Activated CD8-positive, alpha-beta memory T cell treated with anti-CD3 and anti-CD28 coated beads, Interleukin-2, amount 50 U/mL, for 48 hours (primary cell): ENCODE results near the gene ADAM17.

Experiments used
- DNase-seq: peaks from one replicate; pipeline ENCODE4 v3.0.0-alpha.2; 2020

The ADAM17 gene

DNA sequence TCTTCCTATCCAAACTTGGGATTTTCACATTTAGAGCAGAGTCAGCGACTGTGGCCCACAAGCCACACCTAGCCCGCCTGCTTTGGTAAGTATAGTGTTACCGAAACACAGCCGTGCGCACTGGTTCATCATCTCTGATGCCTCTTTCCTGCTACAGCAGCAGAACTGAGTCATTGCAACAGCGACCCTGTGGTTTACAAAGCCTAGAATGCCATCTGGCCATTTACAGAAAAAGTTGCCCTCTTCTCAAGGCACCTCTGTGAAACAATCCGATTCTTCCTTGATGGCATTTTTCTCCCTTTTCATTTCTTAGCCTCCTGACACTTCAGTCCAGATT, 92.0 kb downstream of the ADAM17 start:
- no peak for DNase-seq

DNA sequence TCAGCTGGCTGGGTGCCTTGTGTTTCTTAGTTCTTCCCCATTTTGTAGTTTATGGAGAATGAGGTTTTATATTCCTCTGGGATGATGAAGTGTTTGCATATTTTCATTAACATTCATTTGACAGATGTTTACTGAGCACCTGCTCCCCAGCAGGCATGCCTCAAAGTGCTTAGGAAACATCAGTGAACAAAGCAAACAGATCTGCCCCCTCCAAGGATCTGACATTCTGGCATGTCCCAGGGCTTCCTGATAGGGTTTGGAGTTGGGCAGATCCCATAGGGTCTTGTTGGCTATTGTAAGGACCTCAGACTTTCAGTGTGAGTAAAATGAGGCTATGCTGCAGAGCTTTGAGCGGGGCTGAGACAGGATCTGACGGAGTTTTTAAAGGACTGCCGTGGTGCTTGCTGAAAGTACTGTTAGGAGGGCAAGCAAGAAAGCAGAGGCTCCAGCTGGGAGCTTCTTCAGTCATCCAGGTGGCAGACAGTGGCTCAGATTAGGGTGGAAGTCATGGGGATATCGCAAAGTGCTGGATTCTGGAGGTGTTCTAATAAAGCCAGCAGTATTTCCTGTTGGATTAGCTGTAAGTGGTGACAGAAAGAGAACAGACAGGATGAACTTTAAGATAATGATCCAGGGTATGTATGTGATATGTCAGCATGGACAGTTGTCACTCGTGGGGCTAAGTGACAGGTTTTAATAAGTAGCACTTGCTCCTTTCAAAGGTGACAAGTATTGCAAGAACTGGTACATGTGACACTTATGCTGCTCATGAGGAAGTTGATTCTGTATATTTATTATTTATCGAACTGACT, 92.5 kb downstream of the ADAM17 start:
- DNase-seq = no peak

DNA sequence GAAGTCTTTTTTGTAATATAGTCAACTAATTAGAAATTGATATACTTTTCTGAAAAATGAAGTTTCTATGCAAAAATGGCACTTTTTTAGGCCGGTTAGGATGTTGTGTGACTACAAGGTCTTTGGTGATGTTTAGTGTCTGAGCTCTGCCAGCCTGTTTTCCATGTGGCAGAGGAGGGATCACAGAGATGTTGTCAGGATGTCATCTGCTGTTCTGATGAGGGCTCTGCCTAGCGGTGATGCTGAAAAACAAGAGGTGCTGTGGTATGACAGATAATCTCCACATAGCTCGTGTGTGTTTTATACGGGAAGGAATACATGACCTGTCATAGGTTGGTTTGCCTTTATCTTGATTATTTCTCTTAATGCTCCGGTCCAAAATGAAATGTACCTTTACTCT, 93.3 kb downstream of the ADAM17 start:
- no peak for DNase-seq

DNA sequence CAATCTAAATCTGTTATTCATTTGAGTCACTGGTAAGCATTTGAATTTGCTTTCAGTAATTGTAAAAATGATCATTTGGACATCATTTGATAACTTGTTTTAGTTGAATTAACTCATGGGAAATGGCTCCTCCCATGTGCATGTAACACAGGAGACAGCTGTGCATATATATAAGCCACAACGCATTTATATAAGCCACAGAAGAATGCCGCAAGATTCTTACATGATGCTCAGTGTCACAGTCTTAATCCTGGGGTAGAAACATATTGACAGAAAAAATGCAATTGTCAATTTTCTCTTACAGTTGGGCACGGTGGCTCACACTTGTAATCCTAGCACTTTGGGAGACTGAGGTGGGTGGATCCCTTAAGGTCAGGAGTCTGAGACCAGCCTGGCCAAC, 94.6 kb downstream of the ADAM17 start:
- DNase-seq = no peak

DNA sequence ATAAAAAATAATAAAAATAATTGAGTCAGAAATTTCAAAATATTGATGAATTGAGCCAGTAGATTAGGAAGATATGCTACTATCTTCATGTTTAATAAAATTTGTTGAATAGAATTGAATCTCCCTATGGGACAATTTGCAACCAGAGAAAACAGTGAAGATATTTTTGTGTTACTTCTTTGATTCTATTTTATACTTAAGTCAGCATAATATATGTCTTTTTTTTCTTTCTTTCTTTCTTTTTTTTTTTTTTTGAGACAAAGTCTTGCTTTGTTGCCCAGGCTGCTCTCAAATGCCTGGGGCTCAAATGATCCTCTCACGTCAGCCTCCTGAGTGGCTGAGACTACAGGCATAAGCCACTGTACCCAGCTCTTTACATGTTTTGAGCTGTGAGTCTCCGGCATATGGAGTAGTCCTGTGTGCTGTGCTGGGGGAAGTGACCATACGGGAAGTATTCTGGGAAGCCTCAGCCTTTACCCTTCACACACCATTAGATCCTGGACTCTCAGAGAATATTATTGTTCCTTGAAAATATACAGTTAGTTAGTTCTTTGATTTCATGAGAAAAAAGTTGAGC, 95.1 kb downstream of the ADAM17 start:
- no peak for DNase-seq

DNA sequence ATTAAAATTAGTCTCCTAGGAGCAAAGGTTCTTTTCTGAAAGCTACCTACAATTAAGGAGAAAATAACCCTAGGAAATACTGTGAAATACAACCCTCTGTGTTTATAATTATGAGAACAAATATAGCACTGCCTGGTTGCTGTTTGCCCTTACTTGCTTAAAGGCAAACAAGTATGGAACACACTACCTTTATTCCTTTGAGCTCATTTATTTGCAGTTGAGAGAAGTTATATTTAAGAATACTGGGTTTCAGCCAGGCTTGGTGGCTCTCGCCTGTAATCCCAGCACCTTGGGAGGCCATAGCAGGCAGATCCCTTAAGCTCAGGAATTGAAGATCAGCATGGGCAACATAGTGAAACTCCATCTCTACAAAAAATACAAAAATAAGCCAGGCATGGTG, 104.4 kb downstream of the ADAM17 start:
- no peak for DNase-seq

DNA sequence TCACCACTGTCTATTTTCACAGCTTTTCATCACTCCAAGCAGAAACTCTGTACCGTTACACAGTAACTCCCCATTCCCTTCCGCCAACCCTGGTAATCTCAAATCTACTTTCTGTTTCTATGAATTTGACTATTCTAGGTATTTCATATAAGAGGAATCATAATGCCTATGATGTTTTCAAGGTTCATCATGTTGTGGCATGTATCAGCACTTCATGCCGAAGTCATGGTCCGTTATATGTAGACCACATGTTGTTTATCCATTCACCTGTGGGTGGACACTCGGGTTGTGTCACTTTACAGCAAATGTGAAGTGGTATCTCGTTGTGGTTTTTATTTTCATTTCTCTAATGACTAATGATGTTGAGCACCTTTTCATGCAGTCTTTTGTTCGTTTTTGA, 110.5 kb downstream of the ADAM17 start:
- DNase-seq = no peak

DNA sequence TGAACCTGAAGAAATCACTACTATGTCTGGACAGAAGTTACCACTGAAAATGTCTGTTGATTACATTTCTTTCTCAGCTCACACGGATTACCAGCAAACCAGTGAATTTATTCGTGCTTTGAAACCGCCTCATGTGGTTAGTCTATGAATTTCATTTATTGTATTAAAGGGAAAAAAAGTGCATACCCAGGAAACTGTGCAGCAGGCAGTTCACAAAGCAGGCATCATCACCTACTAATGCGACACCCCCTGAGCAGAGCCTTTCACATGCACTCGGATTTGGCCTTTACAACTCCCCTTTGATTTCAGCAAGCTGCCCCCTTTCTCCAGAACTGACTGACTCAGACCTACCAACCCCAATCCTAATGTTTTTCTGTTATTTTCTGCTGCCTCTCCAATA, 112.1 kb downstream of the ADAM17 start:
- DNase-seq = no peak

DNA sequence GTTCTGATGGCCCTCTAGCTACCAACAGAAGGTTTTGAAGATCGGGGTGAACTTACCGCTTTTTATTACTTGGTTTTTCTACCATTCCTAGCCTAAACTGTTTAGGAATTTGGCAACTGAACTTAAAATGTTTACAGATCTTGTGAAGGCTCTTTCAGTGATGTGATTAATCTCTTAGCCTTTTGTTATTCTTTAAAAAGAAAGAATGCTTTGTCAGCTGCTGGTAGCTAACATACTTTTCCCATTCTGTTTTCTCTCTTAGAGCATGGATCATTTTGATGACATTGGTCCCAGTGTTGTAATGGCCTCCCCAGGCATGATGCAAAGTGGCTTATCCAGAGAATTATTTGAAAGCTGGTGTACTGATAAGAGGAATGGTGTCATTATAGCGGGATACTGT, 114.1 kb downstream of the ADAM17 start:
- DNase-seq = no peak

DNA sequence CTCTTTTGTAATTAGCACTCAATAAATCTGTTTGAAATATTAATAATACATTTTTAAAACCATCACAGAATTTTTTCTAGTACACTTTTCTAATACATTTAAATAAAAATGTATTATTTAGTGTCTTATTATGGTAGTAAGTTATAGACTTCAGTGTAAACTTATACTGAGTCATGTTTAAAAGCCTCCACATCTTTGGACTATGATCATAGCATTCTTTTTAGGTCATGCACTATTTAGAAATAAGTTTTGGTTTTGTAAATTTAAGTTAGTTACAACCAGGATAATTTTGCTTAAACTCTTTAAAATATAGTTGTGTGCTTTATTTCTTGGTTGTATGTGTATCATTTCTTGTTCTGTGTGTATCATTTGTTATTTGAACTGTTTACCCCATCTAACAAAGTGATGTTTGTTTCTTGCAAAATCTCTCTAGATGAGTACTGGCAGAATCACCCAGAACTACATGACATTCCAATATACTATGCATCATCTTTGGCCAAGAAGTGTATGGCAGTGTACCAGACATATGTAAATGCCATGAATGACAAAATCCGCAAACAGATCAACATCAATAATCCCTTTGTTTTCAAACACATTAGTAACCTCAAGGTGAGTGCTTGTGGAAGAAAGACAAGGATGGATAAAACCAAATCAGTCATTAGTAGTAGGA, 115.4 kb downstream of the ADAM17 start:
- no peak for DNase-seq

DNA sequence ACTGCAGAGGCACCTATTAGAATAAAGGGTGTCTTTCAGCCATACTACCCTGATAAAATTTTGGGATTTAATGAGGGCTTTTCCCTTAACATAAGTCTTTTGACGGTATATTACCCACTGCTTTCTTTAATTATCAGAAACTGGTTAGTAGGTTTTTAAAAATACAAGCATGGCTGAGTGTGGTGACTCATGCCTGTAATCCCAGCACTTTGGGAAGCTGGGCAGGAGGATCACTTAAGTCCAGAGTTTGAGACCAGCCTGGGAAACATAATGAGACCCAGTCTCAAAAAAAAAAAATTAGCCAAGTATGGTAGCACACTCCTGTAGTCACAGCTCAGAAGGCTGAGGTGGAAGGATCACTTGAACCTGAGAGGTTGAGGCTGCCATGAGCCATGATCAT, 116.1 kb downstream of the ADAM17 start:
- no peak for DNase-seq
